Measurements from ENCODE around the gene ORAI2.
"Not testable (repeated sequence)": the region's sequence is repeated elsewhere in the genome, so short reads cannot be mapped to it uniquely, and the experiment has no call there.

Gene ORAI2

DNA sequence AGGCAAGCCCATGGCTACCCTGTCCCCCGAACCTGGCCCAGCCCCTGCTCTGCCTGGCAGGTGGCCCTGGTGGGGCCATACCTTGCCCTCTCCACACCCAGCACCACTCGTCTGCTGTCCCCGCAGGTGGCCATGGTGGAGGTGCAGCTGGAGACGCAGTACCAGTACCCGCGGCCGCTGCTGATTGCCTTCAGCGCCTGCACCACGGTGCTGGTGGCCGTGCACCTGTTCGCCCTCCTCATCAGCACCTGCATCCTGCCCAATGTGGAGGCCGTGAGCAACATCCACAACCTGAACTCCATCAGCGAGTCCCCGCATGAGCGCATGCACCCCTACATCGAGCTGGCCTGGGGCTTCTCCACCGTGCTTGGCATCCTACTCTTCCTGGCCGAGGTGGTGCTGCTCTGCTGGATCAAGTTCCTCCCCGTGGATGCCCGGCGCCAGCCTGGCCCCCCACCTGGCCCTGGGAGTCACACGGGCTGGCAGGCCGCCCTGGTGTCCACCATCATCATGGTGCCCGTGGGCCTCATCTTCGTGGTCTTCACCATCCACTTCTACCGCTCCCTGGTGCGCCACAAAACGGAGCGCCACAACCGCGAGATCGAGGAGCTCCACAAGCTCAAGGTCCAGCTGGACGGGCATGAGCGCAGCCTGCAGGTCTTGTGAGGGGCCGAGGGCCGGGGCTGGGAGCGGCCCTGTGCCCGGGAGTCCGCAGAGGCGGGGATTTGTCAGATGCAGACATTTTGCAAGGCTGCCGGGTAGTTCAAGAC, 13.2 kb downstream of the ORAI2 start:
- no peak for DNase-seq

GRCh38 chr7:102447311-102447710, 13.9 kb downstream of the ORAI2 start:
- no peak for DNase-seq

DNA sequence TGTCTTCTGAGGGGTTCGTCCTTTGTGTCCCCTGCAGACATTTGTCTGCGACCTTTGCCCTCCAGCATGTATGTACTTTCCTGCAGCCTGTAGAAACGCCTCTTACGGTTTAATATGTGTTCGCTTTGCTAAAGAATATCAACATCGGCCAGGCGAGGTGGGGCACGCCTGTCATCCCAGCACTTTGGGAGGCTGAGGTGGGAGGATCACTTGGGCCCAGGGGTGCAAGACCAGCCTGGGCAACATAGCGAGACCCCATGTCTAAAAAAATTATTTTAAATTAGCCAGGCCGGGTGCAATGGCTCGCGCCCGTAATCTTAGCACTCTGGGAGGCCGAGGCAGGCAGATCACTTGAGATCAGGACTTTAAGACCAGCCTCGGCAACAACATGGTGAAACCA, 15.8 kb downstream of the ORAI2 start:
- DNase-seq: no peak

GRCh38 chr7:102450242-102450641, 16.9 kb downstream of the ORAI2 start:
- no peak for DNase-seq

DNA sequence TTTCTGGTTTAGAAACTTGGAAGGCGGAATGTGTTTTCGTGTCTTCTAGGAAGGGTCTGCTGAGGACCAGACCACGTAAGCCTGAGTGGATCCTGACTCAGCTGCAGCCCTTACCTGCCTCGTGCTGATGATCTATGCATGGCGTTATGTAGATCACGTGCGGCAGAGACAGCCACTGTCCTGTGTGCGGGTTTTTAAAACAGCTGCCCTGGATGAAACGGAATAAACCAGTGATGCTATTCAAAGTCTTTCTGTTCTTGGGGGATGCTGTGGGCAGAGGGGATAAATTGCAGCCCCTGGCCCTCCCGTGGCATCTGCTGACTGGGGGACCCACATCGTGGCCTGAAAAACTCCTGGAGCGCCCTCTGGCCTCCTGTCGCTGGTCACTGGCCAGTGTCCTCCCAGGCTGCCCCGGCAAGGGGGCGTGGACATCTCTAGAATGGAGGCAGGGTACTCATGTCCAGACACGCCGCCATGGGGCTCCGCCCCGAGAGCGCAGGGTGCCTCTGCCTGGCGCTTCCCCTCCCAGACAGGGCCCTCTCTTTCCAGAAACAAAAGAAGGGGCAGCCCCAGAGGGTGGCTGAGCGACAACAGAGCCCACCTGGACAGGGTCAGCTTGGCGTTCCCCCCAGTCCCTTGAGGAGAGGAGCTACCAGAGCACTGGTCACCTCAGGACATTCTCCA, 18.1 kb downstream of the ORAI2 start:
- DNase-seq: no peak

- no peak for DNase-seq
These were observed 19.1 kb downstream of the ORAI2 start for GRCh38 chr7:102452451-102452850.

DNA sequence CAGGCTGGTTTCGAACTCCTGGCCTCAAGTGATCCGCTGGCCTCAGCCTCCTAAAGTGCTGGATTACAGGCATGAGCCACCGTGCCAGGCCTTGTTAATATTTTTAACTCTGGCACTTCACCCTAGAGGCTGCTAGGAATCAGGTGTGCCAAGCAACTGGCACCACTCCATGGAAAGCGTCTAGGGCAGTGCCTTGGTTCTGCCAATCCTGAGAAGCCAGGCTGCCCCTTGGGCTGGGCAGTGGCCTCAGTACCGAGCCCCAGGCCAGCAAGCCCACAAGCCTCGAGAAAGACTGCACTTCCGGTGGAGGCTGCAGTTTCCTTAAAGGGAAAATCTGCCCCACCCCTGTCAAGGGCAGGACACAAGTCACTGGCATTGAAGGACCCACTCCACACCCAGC, 19.9 kb downstream of the ORAI2 start:
- DNase-seq: no peak

GRCh38 chr7:102454468-102454867, 21.1 kb downstream of the ORAI2 start:
- DNase-seq: no peak

DNA sequence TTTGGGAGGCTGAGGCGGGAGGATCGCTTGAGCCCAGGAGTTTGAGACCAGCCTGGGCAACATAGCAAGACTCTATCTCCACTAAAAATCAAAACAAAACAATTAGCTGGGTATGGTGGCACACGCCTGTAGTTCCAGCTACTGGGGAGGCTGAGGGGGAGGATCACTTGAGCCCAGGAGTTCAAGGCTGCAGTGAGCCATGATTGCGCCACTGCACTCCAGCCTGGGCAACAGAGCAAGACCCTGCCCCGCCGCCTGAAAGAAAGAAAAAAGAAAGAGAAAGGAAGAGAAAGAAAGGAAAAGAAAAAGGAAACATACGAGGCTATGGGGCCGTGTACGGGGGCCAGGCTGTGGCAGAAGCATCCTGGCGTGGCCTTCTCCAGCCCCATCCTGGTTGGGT, 21.6 kb downstream of the ORAI2 start:
- DNase-seq: not testable (repeated sequence)

DNA sequence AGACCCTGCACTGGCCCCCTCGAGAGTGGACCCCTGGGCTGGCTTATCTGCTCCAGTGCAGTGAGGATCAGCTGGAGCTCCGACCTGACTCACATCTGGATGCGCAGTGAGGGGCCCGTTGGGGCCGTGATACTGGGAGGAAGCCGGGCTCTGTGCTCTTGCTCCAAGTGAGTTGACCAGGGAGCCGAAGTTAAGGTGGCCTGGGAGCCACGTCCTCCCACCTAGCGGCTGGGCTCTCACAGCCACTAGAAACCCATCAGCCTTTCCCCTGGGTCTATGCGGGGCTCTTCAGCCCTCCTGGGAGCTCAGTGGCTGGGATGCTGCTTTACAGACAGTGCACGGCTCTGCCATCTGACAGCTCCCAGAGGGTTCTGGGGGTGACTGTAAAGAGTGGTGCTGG, 22.2 kb downstream of the ORAI2 start:
- no peak for DNase-seq

DNA sequence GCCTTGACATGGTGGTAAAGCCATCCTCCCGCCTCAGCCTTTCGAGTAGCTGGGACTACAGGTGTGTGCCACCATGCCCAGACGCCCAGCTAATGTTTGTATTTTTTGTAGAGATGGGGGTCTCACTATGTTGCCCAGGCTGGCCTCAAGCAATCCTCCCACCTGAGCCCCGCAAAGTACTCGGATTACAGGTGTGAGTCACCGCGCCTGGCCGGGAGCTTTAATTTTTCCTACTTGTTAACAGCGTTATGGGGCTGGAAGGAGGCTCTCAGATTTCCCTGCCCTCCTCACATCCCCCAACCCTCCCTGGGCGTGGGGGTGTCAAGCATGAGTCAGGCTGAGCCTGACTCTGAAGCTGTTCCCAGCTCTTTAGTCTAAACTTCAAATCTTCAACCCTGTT, 23.0 kb downstream of the ORAI2 start:
- DNase-seq: peak in 28 of 56 donors; percentile 9 to 76 (median 34)

DNA sequence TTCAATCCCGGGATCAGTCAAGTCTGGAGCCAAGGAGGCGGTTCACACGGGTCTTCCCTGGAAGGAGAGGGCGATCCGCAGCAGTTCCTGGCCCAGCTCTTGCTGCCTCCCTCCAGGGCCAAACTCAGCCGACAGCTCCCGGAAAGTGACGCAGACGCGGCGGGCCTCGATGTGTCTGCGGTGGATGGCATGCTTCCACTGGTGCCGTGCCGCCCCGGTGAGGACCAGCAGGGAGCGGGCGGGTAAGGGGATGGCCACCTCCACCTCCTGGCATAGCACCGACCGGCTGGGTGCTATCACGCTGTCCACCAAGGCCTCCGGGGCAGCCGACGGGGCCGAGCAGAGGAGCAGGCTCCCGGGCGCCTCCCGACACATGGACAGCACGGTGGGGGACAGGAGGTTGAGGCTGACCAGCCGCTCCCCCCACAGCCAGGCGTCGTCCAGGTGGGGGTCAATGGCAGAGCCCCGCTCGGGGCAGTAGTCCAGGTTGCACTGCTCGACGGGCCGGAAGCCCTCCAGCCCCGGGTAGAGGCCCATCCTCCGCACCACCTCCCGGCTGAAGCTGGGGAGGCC, 24.1 kb downstream of the ORAI2 start:
- DNase-seq: no peak

DNA sequence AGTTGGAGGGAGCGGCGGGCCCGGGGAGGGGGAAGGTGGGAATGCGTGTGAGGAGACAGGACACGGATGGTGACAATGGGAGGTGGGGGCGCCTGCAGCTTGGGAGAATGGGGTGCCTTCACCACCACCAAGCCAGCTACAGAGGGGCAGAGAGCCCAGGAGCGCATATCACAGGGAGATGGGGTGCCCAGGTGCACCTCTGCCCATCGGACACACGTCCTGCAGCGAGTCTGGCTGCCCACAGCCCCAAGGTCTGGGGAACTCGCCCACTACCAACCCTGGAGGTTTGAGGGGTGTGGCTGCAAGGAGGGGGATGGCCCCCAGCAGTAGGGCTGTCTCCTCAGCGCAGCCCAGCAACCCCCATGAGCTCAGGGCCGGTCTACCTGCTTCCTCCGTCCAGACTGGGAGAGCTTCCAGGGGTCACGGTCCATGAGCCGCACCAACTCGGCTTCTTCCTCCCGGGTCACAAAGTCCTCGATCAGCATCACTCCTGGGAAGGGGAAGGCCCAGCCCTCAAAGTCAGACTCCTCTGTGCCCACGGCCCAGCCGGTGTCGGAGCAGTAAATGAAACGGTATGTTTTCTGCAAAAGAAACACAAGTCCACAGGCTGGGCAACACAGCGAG, 26.0 kb downstream of the ORAI2 start:
- no peak for DNase-seq

DNA sequence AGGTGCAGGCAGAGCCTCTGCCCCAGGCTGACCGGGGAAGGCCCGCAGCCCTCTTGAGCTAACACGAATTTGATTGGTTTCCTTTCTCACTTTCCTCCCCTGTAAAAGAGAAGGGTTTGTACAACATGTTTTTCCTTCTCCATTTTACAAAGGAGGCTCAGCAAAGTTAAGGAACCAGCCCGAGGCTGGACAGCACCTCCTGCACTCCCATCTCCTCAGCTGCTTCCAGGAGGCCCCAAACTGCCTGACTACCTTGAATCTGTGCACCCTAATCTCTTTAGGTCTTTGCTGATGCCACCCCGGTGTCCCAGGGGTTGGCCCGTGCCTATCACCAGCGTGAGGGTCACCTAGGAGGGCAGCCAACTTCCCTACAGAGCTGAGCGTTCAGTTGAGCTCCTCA, 27.1 kb downstream of the ORAI2 start:
- no peak for DNase-seq

DNA sequence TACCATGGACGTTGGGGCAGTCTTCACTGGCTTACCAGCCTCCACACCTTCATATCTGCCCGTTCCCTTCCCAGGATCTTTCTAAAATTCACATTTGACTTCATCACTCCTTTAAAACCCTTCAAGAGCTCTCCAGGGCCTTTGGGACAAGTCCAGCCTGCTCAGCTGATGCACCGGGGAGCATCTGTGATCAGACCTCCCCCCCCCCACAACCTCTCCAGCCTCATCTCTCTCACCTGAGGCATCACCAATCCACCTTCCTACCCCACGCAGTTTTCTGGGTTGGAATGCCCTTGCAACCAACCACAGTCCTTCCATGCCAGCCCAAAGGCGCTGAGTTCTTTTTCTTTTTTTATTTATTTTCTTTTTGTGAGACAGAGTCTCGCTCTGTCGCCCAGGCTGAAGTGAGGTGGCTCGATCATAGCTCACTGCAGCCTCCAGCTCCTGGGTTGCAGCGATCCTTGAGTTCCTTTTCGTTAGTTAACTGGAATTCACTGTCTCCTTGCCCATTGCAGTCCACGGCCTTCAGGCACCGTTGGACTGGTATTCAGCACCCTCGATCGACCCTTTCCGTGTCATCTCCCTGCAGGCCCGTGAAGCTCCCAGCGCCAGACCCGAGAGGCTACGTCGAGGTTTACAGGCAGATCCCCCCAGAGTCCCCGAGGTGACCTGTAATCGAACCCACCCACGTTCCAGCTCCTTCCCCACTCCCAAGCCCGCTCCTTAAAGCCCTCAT, 30.6 kb downstream of the ORAI2 start:
- peak in 5 of 56 donors; percentile 10 to 45 (median 38) for DNase-seq

DNA sequence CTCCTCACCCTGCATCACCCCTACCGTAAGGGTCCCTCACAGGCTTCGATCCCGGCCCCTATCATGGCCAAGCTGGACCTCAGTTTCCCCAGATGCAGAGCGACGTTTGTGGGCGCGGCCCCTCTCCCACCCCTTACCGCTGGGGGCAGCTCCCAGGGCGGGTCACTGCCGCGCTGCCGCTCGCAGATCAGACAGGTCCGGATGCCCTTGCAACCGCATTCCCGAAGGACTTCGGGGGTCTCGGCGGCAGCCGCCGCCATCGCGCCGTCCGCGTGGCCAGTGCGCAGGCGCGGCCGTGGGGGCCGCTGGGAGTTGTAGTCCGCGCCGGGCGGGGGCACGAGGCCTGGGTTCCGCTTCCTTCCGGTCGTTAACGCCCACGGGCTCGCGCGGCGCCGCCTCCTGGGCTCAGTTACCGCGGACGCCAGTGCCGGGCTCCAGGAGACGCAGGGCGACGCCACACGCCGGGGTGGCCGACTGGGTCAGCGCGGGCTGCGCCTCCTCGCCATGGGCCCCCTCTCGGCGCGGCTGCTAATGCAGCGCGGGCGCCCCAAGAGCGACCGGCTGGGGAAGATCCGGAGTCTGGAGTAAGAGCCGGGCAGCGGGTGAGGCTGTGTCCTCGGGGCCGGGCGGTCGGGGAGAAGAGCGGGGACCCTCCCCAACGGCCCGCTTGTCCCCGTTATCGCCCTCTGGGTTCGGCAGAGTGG, 31.4 kb downstream of the ORAI2 start, which contains the start of the genes ALKBH4 and LRWD1:
ALKBH4 (minus strand) TSS at position 287 of the 704 bp plus-strand sequence; CDS start at position 260, 27 bp downstream.
LRWD1 (plus strand) TSS at position 408 of the 704 bp plus-strand sequence; CDS start at position 505, 97 bp downstream.
- peak; percentile 24 to 93 (median 84) for DNase-seq

- no peak for DNase-seq
These were observed 32.7 kb downstream of the ORAI2 start for GRCh38 chr7:102466097-102466496.

DNA sequence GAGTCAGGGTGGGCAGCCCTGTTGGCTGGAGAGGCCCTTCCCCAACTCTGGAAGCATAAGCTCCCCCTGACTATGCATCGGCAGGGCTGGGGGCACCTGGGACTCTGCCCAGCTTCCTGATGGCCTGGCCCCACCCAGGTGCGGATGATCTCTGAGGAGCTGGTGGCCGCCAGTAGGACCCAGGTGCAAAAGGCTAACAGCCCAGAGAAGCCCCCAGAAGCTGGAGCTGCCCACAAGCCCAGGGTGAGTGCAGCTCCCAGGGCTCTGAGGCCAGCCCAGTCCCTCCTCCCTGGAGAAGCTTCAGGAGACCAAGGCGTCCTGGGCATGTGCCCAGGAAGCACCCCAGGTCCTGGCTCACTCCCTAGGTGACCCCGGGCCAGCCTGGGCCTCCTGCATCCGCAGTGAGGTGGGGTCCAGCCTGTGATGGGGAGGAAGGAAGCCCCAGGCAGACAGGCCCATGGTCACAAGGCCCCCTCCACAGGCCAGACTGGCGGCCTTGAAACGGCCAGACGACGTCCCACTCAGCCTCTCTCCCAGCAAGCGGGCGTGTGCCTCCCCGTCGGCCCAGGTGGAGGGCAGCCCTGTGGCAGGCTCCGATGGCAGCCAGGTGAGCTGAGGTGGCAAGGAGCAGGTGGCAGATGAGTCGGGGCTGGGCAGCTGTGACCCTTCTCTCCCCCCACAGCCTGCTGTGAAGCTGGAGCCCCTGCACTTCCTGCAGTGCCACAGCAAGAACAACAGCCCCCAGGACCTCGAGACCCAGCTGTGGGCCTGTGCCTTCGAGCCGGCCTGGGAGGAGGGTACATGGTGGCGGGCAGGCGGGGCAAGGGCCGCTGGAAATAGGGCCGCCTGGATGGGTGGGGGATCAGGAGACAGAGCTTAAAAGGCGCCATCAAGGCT, 34.5 kb downstream of the ORAI2 start:
- DNase-seq: no peak
